HG03280 (cell line): Measurements from ENCODE around the gene HIPK2.

Source experiments
- ATAC-seq: cut with Tn5 transposase; IDR thresholded peaks from one replicate; pipeline ENCODE4 v1.9.1; 2021; ENCODE audit warnings: mild to moderate bottlenecking, moderate library complexity; ENCODE audit not compliant: unreplicated experiment

HIPK2 gene

GRCh38 chr7:139600306-139600705 lies 177.5 kb downstream of the HIPK2 start:
- ATAC-seq: no peak

GRCh38 chr7:139598642-139599041 lies 179.2 kb downstream of the HIPK2 start:
- no peak for ATAC-seq

- ATAC-seq: no peak
These were observed 180.8 kb downstream of the HIPK2 start for GRCh38 chr7:139597028-139597427.

GRCh38 chr7:139596626-139597025 lies 181.2 kb downstream of the HIPK2 start:
- ATAC-seq: no peak

GRCh38 chr7:139595806-139596205 lies 182.0 kb downstream of the HIPK2 start:
- no peak for ATAC-seq

- no peak for ATAC-seq
These were observed 182.8 kb downstream of the HIPK2 start for GRCh38 chr7:139594911-139595476.

GRCh38 chr7:139594090-139594489 lies 183.7 kb downstream of the HIPK2 start:
- ATAC-seq: no peak

GRCh38 chr7:139592801-139593461 lies 184.9 kb downstream of the HIPK2 start:
- ATAC-seq: no peak

GRCh38 chr7:139591550-139592195 lies 186.1 kb downstream of the HIPK2 start:
- no peak for ATAC-seq

GRCh38 chr7:139589474-139589873 lies 188.3 kb downstream of the HIPK2 start:
- ATAC-seq: no peak

- no peak for ATAC-seq
These were observed 189.2 kb downstream of the HIPK2 start for GRCh38 chr7:139588632-139589031.

- no peak for ATAC-seq
These were observed 190.3 kb downstream of the HIPK2 start for GRCh38 chr7:139587535-139587934.

GRCh38 chr7:139586286-139586685 lies 191.5 kb downstream of the HIPK2 start:
- ATAC-seq: no peak

GRCh38 chr7:139585042-139585441 lies 192.8 kb downstream of the HIPK2 start:
- ATAC-seq: no peak

- ATAC-seq: no peak
These were observed 193.8 kb downstream of the HIPK2 start for GRCh38 chr7:139583826-139584553.

- no peak for ATAC-seq
These were observed 195.1 kb downstream of the HIPK2 start for GRCh38 chr7:139582671-139583155.

GRCh38 chr7:139582130-139582650 lies 195.6 kb downstream of the HIPK2 start:
- no peak for ATAC-seq

GRCh38 chr7:139580435-139580834 lies 197.4 kb downstream of the HIPK2 start:
- ATAC-seq: no peak

GRCh38 chr7:139576179-139576973 lies 201.4 kb downstream of the HIPK2 start:
- ATAC-seq: no peak

- ATAC-seq: no peak
These were observed 202.5 kb downstream of the HIPK2 start for GRCh38 chr7:139575338-139575680.
